GM12873 (cell line): ENCODE measurements around the gene CDC25B.

ENCODE experiments used
- TF ChIP-seq, protein P1 (sequence below): IDR thresholded peaks from 2 replicates; pipeline ENCODE4 v1.5.1; 2012; ENCODE audit warnings: low read depth, mild to moderate bottlenecking, moderate library complexity, low read length, control low read depth; ENCODE audit not compliant: insufficient read depth; ENCODE audit errors: missing control alignments

Gene CDC25B

DNA sequence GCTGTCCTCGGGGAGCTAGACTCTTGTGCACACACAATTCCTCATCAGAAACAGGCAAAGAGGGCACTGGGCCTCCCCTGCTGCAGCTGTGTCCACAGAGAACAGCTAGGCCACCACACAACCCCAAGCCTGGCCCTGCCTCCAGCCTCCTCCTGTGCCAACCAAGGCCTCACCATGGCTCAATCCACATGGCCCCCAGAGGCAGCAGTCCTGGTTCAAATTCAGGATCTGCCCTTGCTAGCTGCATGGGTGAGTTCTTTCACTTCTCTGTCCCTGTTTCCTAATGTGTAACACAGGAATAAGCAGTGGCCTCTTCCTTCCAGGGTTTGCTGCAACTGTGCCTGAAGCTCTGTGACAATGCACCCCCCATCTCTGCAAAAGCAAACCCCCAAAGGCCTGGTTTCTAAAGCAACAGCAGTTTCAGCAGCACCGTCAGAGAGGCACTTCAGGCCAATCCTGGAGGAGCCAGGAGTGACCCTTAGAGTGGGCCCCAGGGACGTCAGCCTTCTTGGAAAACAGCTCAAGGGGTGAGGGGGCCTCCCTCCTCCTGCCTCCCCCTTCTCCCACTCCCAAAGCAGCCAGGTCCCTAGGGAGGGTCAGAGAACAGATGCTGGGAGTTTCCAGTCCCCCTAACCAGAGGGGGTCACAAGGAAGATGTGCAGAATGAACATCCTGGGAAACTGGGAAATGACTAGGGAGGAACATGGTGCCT is 30.8 kb upstream of the CDC25B start:
- TF ChIP-seq, protein P1, sequence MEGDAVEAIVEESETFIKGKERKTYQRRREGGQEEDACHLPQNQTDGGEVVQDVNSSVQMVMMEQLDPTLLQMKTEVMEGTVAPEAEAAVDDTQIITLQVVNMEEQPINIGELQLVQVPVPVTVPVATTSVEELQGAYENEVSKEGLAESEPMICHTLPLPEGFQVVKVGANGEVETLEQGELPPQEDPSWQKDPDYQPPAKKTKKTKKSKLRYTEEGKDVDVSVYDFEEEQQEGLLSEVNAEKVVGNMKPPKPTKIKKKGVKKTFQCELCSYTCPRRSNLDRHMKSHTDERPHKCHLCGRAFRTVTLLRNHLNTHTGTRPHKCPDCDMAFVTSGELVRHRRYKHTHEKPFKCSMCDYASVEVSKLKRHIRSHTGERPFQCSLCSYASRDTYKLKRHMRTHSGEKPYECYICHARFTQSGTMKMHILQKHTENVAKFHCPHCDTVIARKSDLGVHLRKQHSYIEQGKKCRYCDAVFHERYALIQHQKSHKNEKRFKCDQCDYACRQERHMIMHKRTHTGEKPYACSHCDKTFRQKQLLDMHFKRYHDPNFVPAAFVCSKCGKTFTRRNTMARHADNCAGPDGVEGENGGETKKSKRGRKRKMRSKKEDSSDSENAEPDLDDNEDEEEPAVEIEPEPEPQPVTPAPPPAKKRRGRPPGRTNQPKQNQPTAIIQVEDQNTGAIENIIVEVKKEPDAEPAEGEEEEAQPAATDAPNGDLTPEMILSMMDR, result no peak

DNA sequence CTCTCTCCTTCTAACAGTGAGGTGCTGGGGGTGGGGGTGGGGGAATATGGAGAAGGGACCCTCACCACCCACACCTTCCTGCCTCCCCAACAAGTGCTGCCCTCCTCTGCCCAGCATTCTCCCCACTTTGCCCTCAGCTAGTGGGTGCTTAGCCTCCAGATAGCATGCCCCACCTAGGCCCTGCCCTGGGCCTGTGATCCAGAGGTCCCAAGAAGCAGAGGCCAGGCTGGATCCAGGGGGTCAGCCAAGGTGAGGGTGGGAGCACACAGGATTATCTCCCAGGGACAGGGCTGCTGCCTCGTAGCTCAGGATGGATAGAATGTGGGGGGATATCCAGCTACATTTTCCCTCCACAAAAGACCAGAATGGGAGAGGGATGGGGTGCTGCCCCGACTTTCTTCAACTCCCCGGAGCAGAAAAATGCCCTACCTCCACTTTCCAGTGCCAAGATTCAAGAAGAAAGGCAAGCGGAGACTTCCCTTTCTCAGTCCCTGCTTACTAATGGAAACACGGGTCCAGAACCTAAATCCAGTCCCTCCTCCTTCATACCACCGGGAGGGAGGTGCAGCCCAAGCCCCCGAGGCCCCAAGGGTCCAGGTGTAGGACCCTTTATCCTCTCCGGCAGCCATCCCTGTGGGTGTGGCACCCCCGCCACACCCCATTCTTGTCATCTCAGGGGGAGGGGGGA is 29.5 kb upstream of the CDC25B start:
- TF ChIP-seq, protein P1, result no peak

DNA sequence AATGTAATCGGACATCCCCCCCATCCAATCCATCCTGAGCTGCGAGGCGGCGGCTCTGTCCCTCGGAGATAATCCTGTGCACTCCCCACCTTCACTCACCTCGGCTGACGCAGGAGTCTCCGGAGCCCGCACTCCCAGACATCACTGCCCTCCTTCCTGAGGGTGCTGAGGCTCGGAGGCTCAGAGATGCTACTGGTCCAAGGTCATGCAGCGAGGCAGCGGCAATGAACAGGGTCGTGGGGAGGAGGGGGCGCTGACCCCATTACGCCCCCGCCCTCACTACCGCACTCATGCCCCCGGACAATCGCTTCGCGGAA is 29.0 kb upstream of the CDC25B start:
- TF ChIP-seq, protein P1, result no peak

DNA sequence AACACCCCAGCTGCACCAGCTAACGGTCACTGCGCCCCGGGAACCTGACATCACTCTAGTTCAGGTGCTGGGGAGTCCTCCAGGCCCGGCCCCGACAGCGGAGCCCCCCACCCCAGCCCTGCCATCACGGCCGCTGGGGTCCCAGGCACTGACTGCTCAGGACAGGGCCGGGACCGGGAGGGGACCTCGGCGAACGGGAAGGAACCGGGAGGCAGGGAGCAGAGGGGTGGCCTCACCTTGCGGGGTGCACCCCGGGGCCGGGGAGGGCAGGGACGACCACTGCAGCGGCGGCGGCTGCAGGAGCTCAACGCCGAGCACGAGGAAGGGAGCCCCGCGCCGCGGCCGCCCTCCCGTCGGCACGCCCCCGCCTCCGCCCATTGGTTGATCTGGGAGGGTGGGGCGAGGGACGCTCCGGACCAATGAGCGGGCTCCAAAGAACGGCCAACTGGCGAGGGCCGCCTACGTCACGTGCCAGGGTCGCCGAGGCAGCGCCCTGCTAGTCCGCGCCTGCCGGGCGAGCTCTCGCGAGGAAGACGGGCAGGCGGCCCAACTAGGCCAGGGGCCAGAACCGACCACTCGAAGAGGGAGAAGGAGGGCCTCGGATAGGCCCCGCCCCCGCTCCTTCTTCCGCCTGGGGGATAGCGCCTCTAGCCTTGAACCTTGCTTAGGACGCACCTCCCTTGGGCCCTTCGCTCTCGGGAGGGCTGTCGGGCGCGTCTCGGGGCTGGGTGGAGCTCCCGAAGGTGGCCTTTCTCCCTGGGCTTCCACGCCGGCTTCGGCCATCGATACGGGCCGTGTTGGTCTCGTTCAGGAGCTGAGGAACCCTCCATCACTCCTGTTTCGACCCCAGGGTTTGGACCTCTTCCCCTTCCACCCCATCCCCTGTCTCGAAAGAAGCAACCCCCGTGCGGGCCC is 28.4 kb upstream of the CDC25B start, which contains the start of gene ADISSP:
Gene ADISSP (minus strand): TSS at position 327 of the 915 bp plus-strand sequence. CDS start 7,653 bp downstream, outside the sequence.
- TF ChIP-seq, protein P1, result peak; percentile 35

DNA sequence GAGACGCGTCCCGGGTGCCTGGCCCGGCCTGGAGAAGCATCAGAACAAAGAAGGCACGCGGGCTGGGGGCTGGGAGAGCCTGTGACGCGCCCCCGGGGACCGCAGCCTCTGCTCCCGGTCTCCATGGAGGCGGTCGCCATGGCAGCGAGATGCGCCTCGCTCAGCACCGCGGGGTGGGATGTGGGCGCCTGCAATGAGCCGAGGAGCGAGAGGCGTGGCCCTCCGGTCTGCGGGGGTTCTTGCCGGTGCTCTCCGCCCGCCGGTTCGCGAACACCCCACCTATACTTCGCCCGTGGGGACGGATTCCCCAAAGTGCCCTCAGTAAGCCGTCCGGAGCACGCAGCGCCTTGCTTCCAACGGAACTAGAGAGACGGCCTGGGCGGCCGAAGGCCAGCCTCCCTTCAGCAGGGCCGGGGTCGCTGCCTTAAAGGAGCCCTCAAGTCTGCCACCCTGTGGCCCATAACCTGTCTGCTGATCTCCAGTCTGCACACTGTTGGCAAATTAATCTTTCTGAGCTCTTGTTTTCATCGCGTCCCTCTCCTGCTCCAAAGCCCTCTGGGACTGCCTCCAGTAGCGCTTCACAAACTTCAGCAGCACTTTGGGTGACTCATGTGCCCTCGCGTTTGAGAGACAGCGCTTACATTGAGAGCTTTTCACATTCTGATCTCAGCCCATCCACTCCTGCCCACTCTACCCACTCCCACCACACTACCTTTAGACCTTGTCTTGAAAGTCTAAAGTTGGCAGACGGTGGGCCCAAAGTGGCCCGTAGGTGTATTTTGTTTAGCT is 27.6 kb upstream of the CDC25B start:
- TF ChIP-seq, protein P1, result peak; percentile 78

DNA sequence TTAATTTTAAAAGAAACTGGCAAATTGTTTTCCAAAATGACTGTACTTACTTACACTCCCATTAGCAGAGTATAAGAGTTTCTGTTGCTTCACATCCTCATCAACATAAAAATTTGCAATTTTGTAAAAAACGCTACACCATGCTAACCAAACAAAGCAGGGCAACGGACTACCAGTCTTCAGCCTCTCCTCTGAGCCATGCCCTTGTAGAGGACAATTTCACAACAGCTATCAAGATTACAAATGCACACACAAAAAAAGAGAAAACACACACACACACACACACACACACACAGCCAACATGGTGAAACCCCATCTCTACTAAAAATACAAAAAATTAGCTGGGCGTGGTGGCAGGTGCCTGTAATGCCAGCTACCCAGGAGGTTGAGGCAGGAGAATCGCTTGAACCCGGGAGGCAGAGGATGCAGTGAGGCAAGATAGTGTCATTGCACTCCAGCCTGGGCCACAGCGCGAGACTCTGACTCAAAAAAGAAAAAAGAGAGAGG is 24.5 kb upstream of the CDC25B start:
- TF ChIP-seq, protein P1, result no peak
